RWPE2 (cell line): Measurements from ENCODE around the gene DNMBP.
A peak's percentile ranks its signal among the peaks of the same experiment; 100 is the strongest.

ENCODE experiments used
- ATAC-seq: fragments of 200-7000 bp; cut with Tn5 transposase; 3 replicates; pipeline ENCODE4 v1.9.1; 2021; ENCODE audit warnings: low read depth
- DNase-seq: peaks from one replicate; pipeline ENCODE4 v3.0.0-alpha.2; 2020; ENCODE audit warnings: low spot score
- H3K27ac ChIP-seq: fragments of 450-650 bp; 2 replicates; pipeline ENCODE4 v1.5.1; 2017; ENCODE audit warnings: mild to moderate bottlenecking; ENCODE audit not compliant: poor library complexity, severe bottlenecking
- H3K27me3 ChIP-seq: fragments of 250-450 bp; sonication (Bioruptor Pico); 2 replicates; pipeline ENCODE4 v1.5.1; 2021; ENCODE audit warnings: mild to moderate bottlenecking, moderate library complexity; ENCODE audit not compliant: insufficient read depth, poor library complexity, severe bottlenecking
- H3K36me3 ChIP-seq: fragments of 250-450 bp; sonication (Bioruptor Pico); 2 replicates; pipeline ENCODE4 v1.5.1; 2020; ENCODE audit warnings: low read depth, mild to moderate bottlenecking, moderate library complexity
- H3K4me1 ChIP-seq: fragments of 250-450 bp; sonication (Bioruptor Pico); 2 replicates; pipeline ENCODE4 v1.5.1; 2021; ENCODE audit warnings: mild to moderate bottlenecking, moderate library complexity; ENCODE audit not compliant: insufficient read depth, poor library complexity, severe bottlenecking
- H3K4me3 ChIP-seq: fragments of 250-450 bp; sonication (Bioruptor Pico); 2 replicates; pipeline ENCODE4 v1.5.1; 2021; ENCODE audit warnings: mild to moderate bottlenecking, moderate library complexity; ENCODE audit not compliant: severe bottlenecking
- H3K9me3 ChIP-seq: fragments of 250-450 bp; sonication (Bioruptor Pico); 2 replicates; pipeline ENCODE4 v1.5.1; 2021; ENCODE audit warnings: mild to moderate bottlenecking, moderate library complexity; ENCODE audit not compliant: severe bottlenecking
- CTCF ChIP-seq: fragments of 450-650 bp; IDR thresholded peaks from one replicate; pipeline ENCODE4 v1.5.1; 2017; ENCODE audit warnings: mild to moderate bottlenecking, moderate library complexity; ENCODE audit not compliant: poor library complexity, severe bottlenecking

DNMBP gene

GRCh38 chr10:100006243-100006886, 3.4 kb downstream of the DNMBP start:
- Histone ChIP-seq H3K9me3 (no peaks in the 10 kb centered on the region), H3K27me3 (no peaks in the 10 kb centered on the region), H3K4me3 (peak overlapping the region; percentile 5), H3K27ac (peak overlapping the region; percentile 99), H3K36me3 (peaks cover 9% of the 10 kb centered on the region), H3K4me1 (peaks cover 44% of the 10 kb centered on the region)
- no peak for TF ChIP-seq CTCF
- ATAC-seq (peak; percentile 83), DNase-seq (no peak)

GRCh38 chr10:100004805-100005510, 4.8 kb downstream of the DNMBP start:
- Histone ChIP-seq H3K36me3 (peaks cover 9% of the 10 kb centered on the region), H3K27me3 (no peaks in the 10 kb centered on the region), H3K27ac (peak overlapping the region; percentile 99), H3K4me1 (peaks cover 44% of the 10 kb centered on the region), H3K4me3 (no peak overlapping the region), H3K9me3 (no peaks in the 10 kb centered on the region)
- ATAC-seq (no peak), DNase-seq (no peak)
- no peak for TF ChIP-seq CTCF

GRCh38 chr10:100000109-100000644, 9.6 kb downstream of the DNMBP start:
- H3K4me1 ChIP-seq: peaks cover 33% of the 10 kb centered on the region
- TF ChIP-seq CTCF: no peak
- no peak overlapping the region for H3K4me3 ChIP-seq
- no peaks in the 10 kb centered on the region for H3K27me3 ChIP-seq
- ATAC-seq (no peak), DNase-seq (no peak)
- no peaks in the 10 kb centered on the region for H3K9me3 ChIP-seq
- no peak overlapping the region for H3K27ac ChIP-seq
- peaks cover 34% of the 10 kb centered on the region for H3K36me3 ChIP-seq

- H3K27ac ChIP-seq: no peak overlapping the region
- H3K4me1 ChIP-seq: peaks cover 31% of the 10 kb centered on the region
- no peak overlapping the region for H3K4me3 ChIP-seq
- no peak for TF ChIP-seq CTCF
- ATAC-seq (no peak), DNase-seq (no peak)
- peaks cover 39% of the 10 kb centered on the region for H3K36me3 ChIP-seq
- no peaks in the 10 kb centered on the region for H3K9me3 ChIP-seq
- no peaks in the 10 kb centered on the region for H3K27me3 ChIP-seq
These were observed 10.2 kb downstream of the DNMBP start for GRCh38 chr10:99999319-100000108.
